Smooth muscle cell (in vitro differentiated cells): Measurements from ENCODE around the gene GTF3C1. TPM values are rescaled to one million over a fixed set of nuclear protein-coding genes. Genes with fewer than 3 reads are reported as not detected.

ENCODE experiments used
- DNase-seq: peaks from one replicate; lab custom pipeline; 2025; ENCODE audit not compliant: unreplicated experiment; lab: John Stamatoyannopoulos, UW
- H2AFZ ChIP-seq: fragments of 200-600 bp; sonication (generic); 2 replicates; pipeline ENCODE4 v1.6.0; 2016; ENCODE audit warnings: antibody characterized with exemption, low read depth, mild to moderate bottlenecking
- H3F3A ChIP-seq: fragments of 200-600 bp; sonication (generic); 2 replicates; pipeline ENCODE4 v1.6.0; 2017; ENCODE audit warnings: antibody characterized with exemption, low read depth
- H3K27ac ChIP-seq: fragments of 200-600 bp; sonication (generic); 2 replicates; pipeline ENCODE4 v1.5.1; 2016; ENCODE audit warnings: low read depth, mild to moderate bottlenecking
- H3K27me3 ChIP-seq: fragments of 200-600 bp; sonication (generic); 2 replicates; pipeline ENCODE4 v1.6.1; 2016; ENCODE audit warnings: low read depth, mild to moderate bottlenecking
- H3K36me3 ChIP-seq: fragments of 200-600 bp; sonication (generic); 2 replicates; pipeline ENCODE4 v1.5.1; 2016; ENCODE audit warnings: low read depth
- H3K4me1 ChIP-seq: fragments of 200-600 bp; sonication (generic); 2 replicates; pipeline ENCODE4 v1.5.1; 2016; ENCODE audit warnings: low read depth
- H3K4me2 ChIP-seq: fragments of 200-600 bp; sonication (generic); 2 replicates; pipeline ENCODE4 v1.6.0; 2016; ENCODE audit warnings: mild to moderate bottlenecking
- H3K4me3 ChIP-seq: fragments of 200-600 bp; sonication (generic); 2 replicates; pipeline ENCODE4 v1.5.1; 2016; ENCODE audit warnings: mild to moderate bottlenecking
- H3K79me2 ChIP-seq: fragments of 200-600 bp; sonication (generic); 2 replicates; pipeline ENCODE4 v1.6.0; 2016; ENCODE audit warnings: low read depth, mild to moderate bottlenecking
- H3K9ac ChIP-seq: fragments of 200-600 bp; sonication (generic); 2 replicates; pipeline ENCODE4 v1.6.0; 2016; ENCODE audit warnings: low read depth
- H3K9me3 ChIP-seq: fragments of 200-600 bp; sonication (generic); replicated peaks from 2 replicates; pipeline ENCODE4 v1.5.1; 2016; ENCODE audit warnings: low read depth
- H4K20me1 ChIP-seq: fragments of 200-600 bp; sonication (generic); 2 replicates; pipeline ENCODE4 v1.6.0; 2016; ENCODE audit warnings: low read depth
- CTCF ChIP-seq: fragments of 200-600 bp; sonication (generic); IDR thresholded peaks from 2 replicates; pipeline ENCODE4 v1.5.1; 2017; ENCODE audit warnings: borderline replicate concordance, mild to moderate bottlenecking, antibody characterized with exemption; ENCODE audit not compliant: insufficient read depth, poor library complexity, severe bottlenecking
- WGBS: methylation state at CpG from one replicate; pipeline ENCODE4 v1.1.7; 2016; ENCODE audit warnings: low lambda C conversion rate; 5-methylcytosine and 5-hydroxymethylcytosine counted together
- polyA plus RNA-seq: library from polyadenylated mRNA; unstranded; fragments of >200 nt; fragmentation: Nextera tagmentation; extraction: Ambion mirVana; gene quantifications from 2 replicates; pipeline ENCODE4 v1.2.1, GENCODE V29; 2016
- total RNA-seq: library from RNA; depleted of rRNA; stranded (reverse); fragments of >200 nt; gene quantifications from 2 replicates; pipeline ENCODE4 v1.2.3, GENCODE V29; 2014

GTF3C1 gene
- total and polyA plus RNA-seq, 2 experiments from 2014 or later, result 47.6 to 78.5 TPM

- no peaks in the 10 kb centered on the region for H3K4me1 ChIP-seq
- no peak overlapping the region for H2AFZ ChIP-seq
- no peak for DNase-seq
- H3K27ac ChIP-seq, result no peak overlapping the region
- no peaks in the 10 kb centered on the region for H3K9me3 ChIP-seq
- H3K9ac ChIP-seq, result no peak overlapping the region
- H3K4me2 ChIP-seq, result no peak overlapping the region
- no peaks in the 10 kb centered on the region for H4K20me1 ChIP-seq
- WGBS, result 99% methylated on average over 17 of the region's 17 CpGs
- no peaks in the 10 kb centered on the region for H3K79me2 ChIP-seq
- H3F3A ChIP-seq, result no peaks in the 10 kb centered on the region
- TF ChIP-seq CTCF, result no peak
- H3K36me3 ChIP-seq, result peaks cover 31% of the 10 kb centered on the region
- H3K4me3 ChIP-seq, result no peak overlapping the region
- H3K27me3 ChIP-seq, result no peaks in the 10 kb centered on the region
Observed at GRCh38 chr16:27506771-27507170, 42.9 kb downstream of the GTF3C1 start.

- no peaks in the 10 kb centered on the region for H3K4me1 ChIP-seq
- H3K4me2 ChIP-seq, result no peak overlapping the region
- H3K9me3 ChIP-seq, result no peaks in the 10 kb centered on the region
- TF ChIP-seq CTCF, result no peak
- no peaks in the 10 kb centered on the region for H4K20me1 ChIP-seq
- H3K36me3 ChIP-seq, result peaks cover 36% of the 10 kb centered on the region
- no peaks in the 10 kb centered on the region for H3F3A ChIP-seq
- no peak overlapping the region for H3K27ac ChIP-seq
- 88% methylated on average over 13 of the region's 13 CpGs for WGBS
- H3K4me3 ChIP-seq, result no peak overlapping the region
- H3K27me3 ChIP-seq, result no peaks in the 10 kb centered on the region
- H3K79me2 ChIP-seq, result no peaks in the 10 kb centered on the region
- DNase-seq, result no peak
- H3K9ac ChIP-seq, result no peak overlapping the region
- H2AFZ ChIP-seq, result no peak overlapping the region
Observed at GRCh38 chr16:27505297-27506236, 44.1 kb downstream of the GTF3C1 start.

- no peak for DNase-seq
- H3K4me3 ChIP-seq, result no peak overlapping the region
- 85% methylated on average over 5 of the region's 5 CpGs for WGBS
Observed at GRCh38 chr16:27503662-27504061, 46.1 kb downstream of the GTF3C1 start.

More at GRCh38 chr16:27503662-27504061, 46.1 kb downstream of the GTF3C1 start:
- Histone ChIP-seq H3K4me2 (no peak overlapping the region), H3K4me1 (no peaks in the 10 kb centered on the region), H2AFZ (no peak overlapping the region), H3K27me3 (no peaks in the 10 kb centered on the region), H3K9me3 (no peaks in the 10 kb centered on the region), H3F3A (no peaks in the 10 kb centered on the region), H4K20me1 (no peaks in the 10 kb centered on the region), H3K9ac (no peak overlapping the region), H3K36me3 (peaks cover 32% of the 10 kb centered on the region), H3K79me2 (no peaks in the 10 kb centered on the region), H3K27ac (no peak overlapping the region)
- TF ChIP-seq CTCF, result no peak
